Activated CD4-positive, alpha-beta T cell treated with anti-CD3 and anti-CD28 coated beads, Interleukin-2, amount 50 U/mL, for 4 hours (primary cell): ENCODE measurements around the gene ENTPD8.
A peak's percentile ranks its signal among the peaks of the same experiment; 100 is the strongest.

ENCODE experiments used
- DNase-seq, 2 experiments: peaks; one replicate each; pipeline ENCODE4 v3.0.0-alpha.2; 2020

Gene ENTPD8

DNA sequence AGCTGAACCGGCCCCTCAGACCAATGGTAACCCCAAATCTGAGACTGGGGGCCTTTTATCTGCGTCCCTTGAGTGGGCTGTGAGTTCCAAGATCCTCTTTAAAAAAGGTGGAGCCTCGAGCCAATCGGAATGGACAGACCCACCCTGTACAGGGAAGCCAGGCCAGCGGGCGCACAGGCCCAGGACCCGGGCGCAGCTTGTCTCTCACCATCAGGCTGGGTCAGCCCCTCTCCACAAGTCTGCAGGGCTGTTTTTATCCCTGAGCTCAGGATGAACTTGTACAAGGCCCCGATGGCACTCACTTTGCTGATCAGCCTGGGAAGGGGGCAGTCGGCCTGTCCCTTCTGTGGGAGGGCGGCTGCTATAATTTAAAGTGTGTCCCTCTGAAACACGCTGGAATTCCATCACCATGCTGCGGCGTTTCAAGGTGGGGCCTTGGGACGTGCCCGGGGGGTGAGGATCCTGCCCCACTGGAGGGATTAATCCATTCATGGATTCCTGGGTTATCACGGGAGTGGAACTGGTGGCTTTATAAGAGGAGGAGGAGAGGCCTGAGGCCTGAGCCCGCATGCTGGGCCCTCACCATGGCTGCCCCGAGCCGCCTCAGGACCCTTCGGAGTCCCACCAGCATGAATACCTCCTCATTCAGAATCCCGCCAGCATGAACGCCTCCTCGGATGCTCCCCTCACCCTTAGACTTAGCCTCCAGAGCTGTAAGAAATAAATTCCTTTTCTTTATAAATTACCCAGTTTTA, 32.3 kb downstream of the ENTPD8 start:
- DNase-seq = no peak

- DNase-seq = no peak
Observed at GRCh38 chr9:137407590-137408300, 33.4 kb downstream of the ENTPD8 start.

- peak; percentile 55 to 59 for DNase-seq
Observed at GRCh38 chr9:137406876-137407589, 34.1 kb downstream of the ENTPD8 start.

GRCh38 chr9:137406085-137406760, 34.9 kb downstream of the ENTPD8 start:
- no peak for DNase-seq

GRCh38 chr9:137405677-137406081, 35.5 kb downstream of the ENTPD8 start:
- DNase-seq = no peak

DNA sequence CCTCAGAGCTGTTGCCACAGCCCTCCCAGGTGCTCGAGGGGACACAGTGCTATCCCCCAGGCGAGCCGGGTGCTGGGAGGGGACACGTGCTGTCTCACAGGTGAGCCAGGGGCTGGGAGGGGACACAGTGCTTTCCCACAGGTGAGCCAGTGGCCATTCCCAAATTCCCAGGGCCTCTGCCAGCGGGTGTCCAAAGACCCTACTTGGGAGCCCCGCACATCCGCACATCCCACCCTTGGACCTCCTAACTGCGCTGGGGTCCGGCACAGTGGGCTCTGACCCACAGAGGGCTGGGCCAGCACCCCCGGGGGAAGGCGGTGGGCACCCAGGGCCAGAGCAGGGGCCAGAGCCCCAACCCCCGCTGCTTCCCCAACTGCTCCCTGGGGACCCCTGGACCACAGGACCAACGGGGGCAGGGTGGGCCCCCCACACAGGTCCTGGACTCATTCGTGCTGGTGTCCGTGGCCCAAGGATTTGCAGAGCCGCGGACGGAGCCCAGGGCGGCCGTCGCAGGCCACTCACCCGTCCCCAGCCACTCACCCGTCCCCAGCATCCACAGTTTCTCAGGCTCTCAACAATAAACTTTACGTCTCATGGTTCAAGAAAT, 36.1 kb downstream of the ENTPD8 start:
- DNase-seq = no peak

DNA sequence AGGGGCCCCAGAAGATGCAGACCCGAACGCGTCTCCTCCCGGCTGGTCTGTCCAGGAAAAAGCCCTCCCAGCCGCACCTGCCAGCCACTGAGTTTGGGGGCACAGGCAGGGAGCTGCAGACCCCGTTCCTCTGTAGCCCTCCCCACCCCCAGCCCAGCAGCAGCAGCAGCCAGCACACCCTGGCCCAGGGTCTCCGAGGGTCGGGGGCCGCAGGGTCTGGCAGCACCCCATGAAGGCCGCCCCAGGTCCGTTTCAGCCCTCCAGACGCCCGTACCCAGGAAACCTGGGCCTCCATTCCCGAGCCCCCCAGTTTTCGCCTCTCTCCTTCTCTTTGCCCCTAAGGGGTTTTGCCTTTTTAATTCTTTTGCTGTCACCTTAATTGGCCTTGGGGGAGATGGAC, 37.9 kb downstream of the ENTPD8 start:
- no peak for DNase-seq

DNA sequence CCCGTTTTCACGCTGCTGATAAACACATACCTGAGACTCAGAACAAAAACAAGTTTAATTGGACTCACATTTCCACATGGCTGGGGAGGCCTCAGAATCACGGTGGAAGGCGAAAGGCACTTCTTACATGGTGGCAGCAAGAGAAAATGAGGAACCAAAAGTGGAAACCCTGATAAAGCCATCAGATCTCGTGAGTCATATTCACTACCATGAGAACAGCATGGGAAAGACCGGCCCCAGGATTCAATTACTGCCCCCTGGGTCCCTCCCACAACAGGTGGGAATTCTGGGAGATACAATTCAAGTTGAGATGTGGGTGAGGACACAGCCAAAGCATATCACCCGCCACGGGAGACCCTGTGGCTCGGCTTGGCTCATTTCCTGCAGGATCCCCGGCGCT, 38.4 kb downstream of the ENTPD8 start:
- DNase-seq = no peak

DNA sequence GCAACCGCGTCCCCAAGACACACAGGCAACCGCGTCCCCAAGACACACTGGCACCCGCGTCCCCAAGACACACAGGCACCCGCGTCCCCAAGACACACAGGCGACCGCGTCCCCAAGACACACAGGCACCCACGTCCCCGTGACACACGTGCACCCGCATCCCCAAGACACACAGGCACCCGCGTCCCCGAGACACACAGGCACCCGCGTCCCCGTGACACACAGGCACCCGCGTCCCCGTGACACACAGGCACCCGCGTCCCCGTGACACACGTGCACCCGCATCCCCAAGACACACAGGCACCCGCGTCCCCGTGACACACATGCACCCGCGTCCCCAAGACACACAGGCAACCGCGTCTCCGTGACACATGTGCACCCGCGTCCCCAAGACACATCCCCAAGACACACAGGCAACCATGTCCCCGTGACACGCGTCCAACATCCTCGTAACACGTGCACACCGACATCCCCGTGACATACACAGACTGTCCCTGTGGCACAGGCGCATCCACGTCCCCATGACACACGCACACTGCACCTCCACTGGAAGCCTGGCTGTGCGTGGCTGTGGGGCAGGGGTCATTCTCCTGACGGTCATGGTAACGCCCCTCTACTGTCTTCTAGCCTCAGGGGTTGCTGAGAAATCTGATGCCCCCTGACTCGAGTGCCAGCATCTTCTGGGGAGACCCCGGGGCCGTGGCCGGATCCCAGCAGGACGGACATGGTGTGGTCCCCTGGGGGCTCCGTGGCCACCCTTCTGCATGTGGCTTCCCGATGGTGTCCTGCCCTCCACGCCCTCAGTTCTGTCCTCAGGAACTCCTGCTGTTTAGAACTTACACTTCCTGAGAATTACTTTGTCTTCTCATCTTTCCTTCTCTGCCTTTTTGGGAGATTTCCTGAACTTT, 42.3 kb downstream of the ENTPD8 start:
- DNase-seq = no peak

GRCh38 chr9:137397675-137398423, 43.3 kb downstream of the ENTPD8 start:
- DNase-seq = no peak

DNA sequence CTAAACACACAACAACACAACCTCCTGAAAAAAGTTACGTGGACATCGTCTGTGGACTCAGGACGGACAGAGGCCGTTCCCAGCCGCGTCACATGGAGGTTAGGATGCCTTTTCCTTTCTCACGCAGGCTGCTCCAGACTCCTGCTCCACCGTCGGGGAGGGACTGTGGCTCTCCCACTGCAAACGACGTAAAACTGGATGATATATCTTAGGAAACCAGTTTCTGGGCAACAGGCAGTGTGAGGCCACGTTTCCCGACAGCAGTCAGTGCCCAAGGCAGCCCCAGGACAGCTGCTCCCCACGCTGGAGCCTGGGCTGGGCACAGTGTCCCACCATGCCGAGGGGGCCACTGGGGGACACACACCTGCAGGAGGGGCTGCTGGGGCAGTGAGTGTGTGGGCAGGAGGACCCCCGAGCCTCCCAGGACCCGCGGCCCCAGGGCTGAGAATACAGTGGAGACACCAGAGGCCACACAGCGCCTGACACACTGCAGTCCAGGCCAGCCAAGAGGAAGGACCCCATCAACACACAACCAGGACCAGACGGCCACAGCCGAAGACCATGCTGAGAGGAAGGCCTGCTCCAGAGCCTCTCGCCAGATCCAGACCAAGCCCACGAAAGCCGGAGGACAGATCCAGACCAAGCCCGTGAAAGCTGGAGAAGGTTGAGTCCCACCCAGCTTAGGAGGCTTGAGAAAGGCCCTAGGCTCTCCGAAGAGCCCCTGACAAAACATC, 44.4 kb downstream of the ENTPD8 start:
- no peak for DNase-seq

DNA sequence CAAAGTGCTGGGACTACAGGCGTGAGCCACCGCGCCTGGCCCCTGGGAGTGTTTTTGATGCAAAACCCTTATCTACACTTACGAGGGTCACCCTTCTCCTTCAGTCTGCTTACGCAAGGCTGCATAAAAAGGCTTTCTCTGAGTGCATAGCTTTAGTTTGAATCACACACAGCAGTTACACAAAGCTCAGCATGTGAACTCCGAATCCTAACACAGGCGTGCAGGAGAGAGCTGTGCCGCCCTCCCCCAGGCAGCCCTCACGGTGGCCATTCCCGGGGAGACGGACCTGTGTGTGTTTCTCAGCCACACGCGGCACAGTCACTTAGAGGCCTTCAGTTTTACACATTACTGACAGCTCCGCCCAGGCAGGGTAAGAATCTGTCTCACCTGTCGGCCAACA, 44.9 kb downstream of the ENTPD8 start:
- DNase-seq = no peak

GRCh38 chr9:137395666-137396010, 45.5 kb downstream of the ENTPD8 start:
- no peak for DNase-seq

- DNase-seq = no peak
Observed at GRCh38 chr9:137394866-137395665, 46.1 kb downstream of the ENTPD8 start.

GRCh38 chr9:137393176-137394150, 47.7 kb downstream of the ENTPD8 start:
- DNase-seq = no peak

GRCh38 chr9:137392232-137393007, 48.7 kb downstream of the ENTPD8 start:
- no peak for DNase-seq

DNA sequence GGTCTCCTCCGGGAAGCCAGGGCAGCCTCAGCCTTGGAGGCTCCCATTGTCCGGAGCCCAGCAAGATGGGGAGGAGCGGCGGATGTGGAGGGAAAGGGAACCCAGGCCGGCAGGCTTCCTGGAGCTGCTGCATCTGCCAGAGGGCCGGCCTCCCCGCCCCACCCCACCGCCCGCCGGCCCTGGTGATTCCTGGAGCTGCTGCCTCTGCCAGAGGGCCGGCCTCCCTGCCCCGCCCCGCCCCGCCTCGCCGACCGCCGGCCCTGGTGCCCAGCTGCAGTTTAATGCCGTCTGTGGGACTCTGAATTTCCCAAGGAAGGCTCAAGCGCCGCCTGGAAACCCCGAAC, 49.8 kb downstream of the ENTPD8 start:
- no peak for DNase-seq
